Mesendoderm (in vitro differentiated cells): ENCODE data around the gene NFYC. TPM values are rescaled to one million over a fixed set of nuclear protein-coding genes. Genes with fewer than 3 reads are reported as not detected.

ENCODE experiments used
- DNase-seq: peaks from one replicate; pipeline ENCODE4 v3.0.0; 2013
- H2AK5ac ChIP-seq: 2 replicates; pipeline ENCODE4 v1.6.1; 2013; ENCODE audit warnings: low read length, inconsistent platforms
- H2BK120ac ChIP-seq: 2 replicates; pipeline ENCODE4 v1.6.1; 2013; ENCODE audit warnings: low read depth, mild to moderate bottlenecking, low read length, moderate library complexity, mixed read lengths
- H2BK15ac ChIP-seq: replicated peaks from 2 replicates; pipeline ENCODE4 v1.6.1; 2013; ENCODE audit warnings: low read depth, mild to moderate bottlenecking, moderate library complexity
- H2BK5ac ChIP-seq: 2 replicates; pipeline ENCODE4 v1.6.1; 2013; ENCODE audit warnings: low read length, inconsistent platforms
- H3K18ac ChIP-seq: 2 replicates; pipeline ENCODE4 v1.6.1; 2013; ENCODE audit warnings: mild to moderate bottlenecking, low read length, mixed read lengths
- H3K23ac ChIP-seq: one replicate; pipeline ENCODE4 v1.6.1; 2013; ENCODE audit warnings: low read length
- H3K27ac ChIP-seq: 2 replicates; pipeline ENCODE4 v1.5.1; 2013; ENCODE audit warnings: low read depth, mild to moderate bottlenecking, inconsistent platforms, low read length, moderate library complexity
- H3K27me3 ChIP-seq: 2 replicates; pipeline ENCODE4 v1.6.1; 2013; ENCODE audit warnings: low read length, control low read depth, mild to moderate bottlenecking, inconsistent platforms; ENCODE audit not compliant: insufficient read depth, poor library complexity
- H3K36me3 ChIP-seq: 2 replicates; pipeline ENCODE4 v1.6.1; 2013; ENCODE audit warnings: low read length, inconsistent platforms; ENCODE audit not compliant: control insufficient read depth, insufficient read depth
- H3K4ac ChIP-seq: one replicate; pipeline ENCODE4 v1.6.1; 2013; ENCODE audit warnings: low read depth, mild to moderate bottlenecking, low read length, moderate library complexity
- H3K4me1 ChIP-seq: 2 replicates; pipeline ENCODE4 v1.6.1; 2013; ENCODE audit warnings: low read depth, low read length, inconsistent platforms; ENCODE audit not compliant: control insufficient read depth
- H3K4me2 ChIP-seq: 2 replicates; pipeline ENCODE4 v1.6.1; 2013; ENCODE audit warnings: low read length
- H3K4me3 ChIP-seq: 2 replicates; pipeline ENCODE4 v1.5.1; 2013; ENCODE audit warnings: mild to moderate bottlenecking, low read length
- H3K56ac ChIP-seq: one replicate; pipeline ENCODE4 v1.6.1; 2013; ENCODE audit warnings: low read length
- H3K79me1 ChIP-seq: 2 replicates; pipeline ENCODE4 v1.6.1; 2013; ENCODE audit warnings: low read length, inconsistent platforms
- H3K79me2 ChIP-seq: 2 replicates; pipeline ENCODE4 v1.6.1; 2013; ENCODE audit warnings: mild to moderate bottlenecking, low read length; ENCODE audit not compliant: control insufficient read depth, insufficient read depth
- H3K9ac ChIP-seq: 2 replicates; pipeline ENCODE4 v1.6.1; 2013; ENCODE audit warnings: low read length, inconsistent platforms
- H4K5ac ChIP-seq: one replicate; pipeline ENCODE4 v1.6.1; 2013; ENCODE audit warnings: low read length
- H4K8ac ChIP-seq: one replicate; pipeline ENCODE4 v1.6.1; 2013; ENCODE audit warnings: low read depth, mild to moderate bottlenecking, control low read depth, low read length, moderate library complexity
- WGBS: extraction: QIAGEN DNeasy Blood & Tissue Kit; methylation state at CpG from one replicate; pipeline ENCODE4 v1.1.7; 2013; ENCODE audit warnings: low lambda C conversion rate, missing lambda C conversion rate; ENCODE audit not compliant: insufficient coverage; ENCODE audit errors: extremely low coverage; 5-methylcytosine and 5-hydroxymethylcytosine counted together
- polyA plus RNA-seq, 2 experiments: library from polyadenylated mRNA; stranded (reverse); fragments of 200-250 nt; gene quantifications; one replicate each; pipeline ENCODE4 v1.2.3, GENCODE V29; 2013

NFYC gene
- polyA plus RNA-seq (2013, experiment 1 of 2) = 60.3 TPM
- 58.2 TPM for polyA plus RNA-seq (2013, experiment 2 of 2)

DNA sequence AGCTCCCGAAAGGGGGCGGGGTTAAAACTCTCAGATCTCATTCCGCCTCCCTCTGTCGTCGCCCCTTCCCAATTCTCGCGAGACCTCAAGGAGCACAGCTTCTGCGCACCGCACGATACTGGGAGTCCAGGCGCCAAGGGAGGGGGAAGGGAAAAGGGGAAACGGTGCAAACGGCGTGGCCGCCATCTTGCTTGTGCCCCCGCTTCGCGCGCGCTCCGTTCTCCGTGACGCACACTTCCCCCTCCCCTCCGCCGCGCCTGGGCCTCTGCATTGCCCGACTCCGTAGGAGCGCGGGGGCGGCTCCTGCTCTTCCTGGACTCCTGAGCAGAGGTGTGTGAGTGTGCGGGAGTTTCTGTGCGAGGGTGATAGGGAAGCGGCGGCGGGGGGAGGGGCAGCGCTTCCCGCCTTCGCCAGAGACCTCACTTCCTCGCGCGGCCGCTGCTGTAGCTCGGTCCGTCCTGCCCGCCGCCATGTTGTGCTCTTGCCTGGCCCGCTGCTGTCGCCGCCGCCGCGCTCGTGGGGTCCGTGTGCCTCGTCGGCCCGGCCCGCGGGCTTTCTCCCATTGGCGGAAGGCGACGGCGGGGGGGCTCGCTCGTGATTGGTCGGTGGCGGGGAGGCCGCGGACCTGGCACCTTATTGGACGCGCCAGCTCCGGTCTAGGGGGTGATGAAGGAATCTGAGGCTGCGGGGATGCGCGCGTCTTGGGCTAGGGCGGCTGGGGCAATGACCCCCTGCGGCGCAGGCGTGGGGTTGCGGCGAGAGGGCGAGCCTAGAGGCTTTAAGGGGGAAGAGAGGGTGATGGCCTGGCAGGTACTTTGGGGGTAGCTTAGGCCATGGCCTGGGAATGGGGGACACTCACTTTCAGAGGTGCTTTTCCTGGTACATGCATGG is at the start of gene NFYC:
NFYC (plus strand) TSS at position 167 of the 891 bp plus-strand sequence. CDS start 47,140 bp downstream, outside the sequence.
- Histone ChIP-seq H3K27me3 (no peaks in the 10 kb centered on the region), H3K79me1 (peaks cover 13% of the 10 kb centered on the region), H4K8ac (peak within 1 kb of the TSS; percentile 6), H3K18ac (peak within 1 kb of the TSS; percentile 91), H3K9ac (peak within 1 kb of the TSS; percentile 98), H3K4me2 (peak within 1 kb of the TSS; percentile 85), H3K56ac (peak within 1 kb of the TSS; percentile 99), H2AK5ac (peak within 1 kb of the TSS; percentile 24), H3K79me2 (peaks cover 48% of the 10 kb centered on the region), H3K23ac (peak within 1 kb of the TSS; percentile 100), H2BK120ac (peak within 1 kb of the TSS; percentile 32), H2BK15ac (no peak within 1 kb of the TSS), H3K36me3 (no peaks in the 10 kb centered on the region), H3K4ac (peak within 1 kb of the TSS; percentile 98), H3K4me3 (peak within 1 kb of the TSS; percentile 81), H3K27ac (peak within 1 kb of the TSS; percentile 93), H3K4me1 (no peaks in the 10 kb centered on the region), H4K5ac (peak within 1 kb of the TSS; percentile 84), H2BK5ac (peak within 1 kb of the TSS; percentile 96)
- DNase-seq = peak; percentile 100
- no CpG with 5 or more reads among the region's 84 CpGs for WGBS

DNA sequence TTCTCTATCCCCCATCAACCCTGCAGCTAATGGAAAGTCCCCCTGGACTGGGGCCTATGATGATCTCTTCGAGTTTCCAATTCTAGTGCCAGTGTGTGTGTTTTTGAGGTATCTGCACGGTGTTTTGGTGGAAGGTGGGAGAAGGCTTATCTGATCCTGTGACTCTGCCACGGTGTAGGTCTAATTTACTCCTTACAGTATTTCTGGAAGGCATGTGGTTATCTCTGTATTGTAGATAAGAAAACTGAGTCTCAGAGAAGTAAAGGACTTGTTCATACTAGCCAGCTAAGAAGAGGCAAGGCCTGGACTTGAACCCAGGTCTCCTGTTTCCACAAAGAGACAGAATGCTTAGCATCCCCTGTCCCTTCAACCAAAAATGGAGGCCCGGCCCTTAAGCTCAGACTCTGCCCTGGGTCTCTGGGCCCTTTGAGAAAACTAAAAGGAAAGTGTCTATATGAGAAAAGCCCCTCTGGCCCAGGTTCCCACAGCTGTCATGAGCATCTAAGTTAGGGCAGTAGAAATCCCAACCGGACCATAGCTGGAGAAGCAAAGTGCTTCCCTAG is 46.3 kb upstream of the NFYC start:
- Histone ChIP-seq H3K18ac (no peak overlapping the region), H3K27ac (no peak overlapping the region), H4K5ac (no peak overlapping the region), H3K23ac (no peak overlapping the region), H2BK5ac (no peak overlapping the region), H4K8ac (no peak overlapping the region), H3K4me2 (no peak overlapping the region), H2AK5ac (no peak overlapping the region), H3K56ac (no peak overlapping the region), H3K27me3 (no peaks in the 10 kb centered on the region), H3K4ac (no peak overlapping the region), H3K4me1 (no peaks in the 10 kb centered on the region), H2BK15ac (no peak overlapping the region), H3K9ac (no peak overlapping the region), H3K36me3 (no peaks in the 10 kb centered on the region), H3K79me2 (no peaks in the 10 kb centered on the region), H3K4me3 (no peak overlapping the region), H2BK120ac (no peak overlapping the region), H3K79me1 (no peaks in the 10 kb centered on the region)
- no peak for DNase-seq
- no CpG with 5 or more reads among the region's 5 CpGs for WGBS

DNA sequence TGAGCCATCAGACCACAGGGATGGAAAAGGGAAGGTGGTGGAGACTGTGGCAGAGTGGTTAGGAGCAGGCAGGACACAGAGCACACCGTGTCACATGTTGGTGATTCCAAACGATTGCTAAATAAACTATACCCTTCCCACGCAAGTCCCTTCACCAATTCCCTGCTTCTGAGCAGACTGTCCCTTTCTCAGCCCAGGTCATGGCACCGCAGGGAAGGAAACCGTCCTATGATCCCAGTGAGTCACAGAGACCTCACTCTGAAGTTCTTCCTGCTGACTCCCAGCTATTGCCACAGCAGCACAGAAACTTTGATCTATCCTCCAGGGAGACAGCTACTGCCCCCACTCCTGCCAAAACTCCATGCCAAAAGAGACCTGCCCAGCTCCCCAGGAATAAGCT is 45.2 kb upstream of the NFYC start:
- Histone ChIP-seq H3K79me2 (no peaks in the 10 kb centered on the region), H2BK120ac (no peak overlapping the region), H2BK15ac (no peak overlapping the region), H3K4me2 (no peak overlapping the region), H3K18ac (no peak overlapping the region), H3K9ac (no peak overlapping the region), H3K4me3 (no peak overlapping the region), H3K4me1 (no peaks in the 10 kb centered on the region), H3K56ac (no peak overlapping the region), H3K23ac (no peak overlapping the region), H3K36me3 (no peaks in the 10 kb centered on the region), H3K79me1 (no peaks in the 10 kb centered on the region), H3K27me3 (no peaks in the 10 kb centered on the region), H3K4ac (no peak overlapping the region), H2BK5ac (no peak overlapping the region), H2AK5ac (no peak overlapping the region), H4K5ac (no peak overlapping the region), H4K8ac (no peak overlapping the region), H3K27ac (no peak overlapping the region)
- no CpG with 5 or more reads among the region's 5 CpGs for WGBS
- DNase-seq = no peak

DNA sequence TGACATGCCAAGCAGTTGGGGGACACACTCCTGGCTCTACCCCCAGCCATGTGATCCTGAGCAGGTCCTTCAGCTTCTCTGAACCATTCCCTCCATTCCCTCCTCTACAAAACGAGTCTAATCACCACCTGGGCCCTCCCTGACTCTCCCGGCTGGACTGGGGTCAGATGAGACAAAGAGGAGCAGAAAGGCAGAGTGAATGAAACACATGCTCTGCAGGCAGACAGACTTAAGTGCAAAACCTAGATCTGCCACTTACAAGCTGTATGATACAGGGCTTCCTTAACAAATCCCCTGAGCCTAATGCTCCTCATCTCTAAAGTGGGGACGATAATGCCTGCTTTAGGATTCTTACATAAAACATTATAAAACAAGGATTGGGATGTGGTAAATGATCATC is 43.3 kb upstream of the NFYC start:
- Histone ChIP-seq H3K4ac (no peak overlapping the region), H3K36me3 (no peaks in the 10 kb centered on the region), H4K5ac (no peak overlapping the region), H3K79me2 (no peaks in the 10 kb centered on the region), H3K27ac (no peak overlapping the region), H3K79me1 (no peaks in the 10 kb centered on the region), H4K8ac (no peak overlapping the region), H2BK15ac (no peak overlapping the region), H3K9ac (no peak overlapping the region), H3K23ac (no peak overlapping the region), H3K18ac (no peak overlapping the region), H3K4me1 (no peaks in the 10 kb centered on the region), H2BK120ac (no peak overlapping the region), H2BK5ac (no peak overlapping the region), H3K4me2 (no peak overlapping the region), H2AK5ac (no peak overlapping the region), H3K4me3 (no peak overlapping the region), H3K27me3 (no peaks in the 10 kb centered on the region), H3K56ac (no peak overlapping the region)
- no CpG with 5 or more reads among the region's 3 CpGs for WGBS
- no peak for DNase-seq

DNA sequence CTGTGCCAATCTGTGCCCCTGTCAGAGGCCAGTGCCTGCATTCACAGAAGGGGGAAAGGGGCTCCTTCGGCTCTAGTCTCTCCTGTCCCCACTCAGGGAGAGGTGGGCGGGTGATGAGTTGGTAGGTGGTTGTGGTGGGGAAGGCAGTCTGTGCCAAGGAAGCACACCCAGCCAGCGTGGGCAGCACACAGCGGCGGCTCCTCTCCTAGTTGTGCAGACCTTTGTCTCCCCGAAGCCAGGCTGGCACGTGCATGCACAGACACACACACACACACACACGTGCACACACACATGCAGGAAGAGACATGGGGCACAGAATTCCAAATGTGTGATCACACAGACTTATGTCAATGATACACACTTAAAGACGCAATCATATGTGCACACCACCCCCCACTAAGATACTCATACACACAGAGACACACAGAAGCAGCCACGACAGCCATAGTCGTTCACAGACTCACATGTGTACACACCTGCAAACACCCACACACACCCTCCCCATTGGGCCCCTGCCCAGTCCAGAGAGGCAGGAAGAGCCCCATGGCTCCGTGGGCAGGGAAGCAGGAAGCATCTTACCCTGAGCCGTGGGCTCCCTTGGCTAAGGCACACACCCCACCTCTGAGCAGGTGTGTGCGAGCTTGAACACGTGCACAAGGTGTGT is 42.4 kb upstream of the NFYC start:
- Histone ChIP-seq H3K79me2 (no peaks in the 10 kb centered on the region), H3K18ac (no peak overlapping the region), H2BK120ac (no peak overlapping the region), H3K23ac (no peak overlapping the region), H3K4me1 (no peaks in the 10 kb centered on the region), H2BK5ac (no peak overlapping the region), H3K79me1 (no peaks in the 10 kb centered on the region), H3K56ac (no peak overlapping the region), H3K27ac (no peak overlapping the region), H2AK5ac (no peak overlapping the region), H4K8ac (no peak overlapping the region), H4K5ac (no peak overlapping the region), H3K36me3 (no peaks in the 10 kb centered on the region), H3K4me3 (no peak overlapping the region), H2BK15ac (no peak overlapping the region), H3K4me2 (no peak overlapping the region), H3K4ac (no peak overlapping the region), H3K27me3 (no peaks in the 10 kb centered on the region), H3K9ac (no peak overlapping the region)
- no peak for DNase-seq
- no CpG with 5 or more reads among the region's 15 CpGs for WGBS
